ENCODE data around the gene SPTBN2. TPM values are rescaled to one million over a fixed set of nuclear protein-coding genes. Genes with fewer than 3 reads are reported as not detected.
A peak's percentile ranks its signal among the peaks of the same experiment; 100 is the strongest.

The SPTBN2 gene
- total and polyA plus RNA-seq, 2 of the 4 experiments (the other 2 are of a cell fraction): 0.18 to 0.41 TPM

GRCh38 chr11:66725647-66726046, 3.4 kb downstream of the SPTBN2 start:
- Histone ChIP-seq H3K9me3 (ENCODE audit: control insufficient read depth, insufficient read depth, low read length) (no peaks in the 10 kb centered on the region), H3K14ac (replicated peaks; ENCODE audit: low read depth, low read length) (no peak overlapping the region), H3K79me1 (ENCODE audit: low read depth in 1 of 2, low read length in 2 of 2) (no peaks in the 10 kb centered on the region), H3K23ac (ENCODE audit: low read depth, low read length) (0 out of 2 replicates have a peak overlapping the region, but pooled peaks have one; percentile 25), H3K4ac (ENCODE audit: low read depth, low read length) (no peak overlapping the region), H3K4me3 (ENCODE audit: insufficient read depth, low read depth, low read length) (no peak overlapping the region), H4K91ac (ENCODE audit: insufficient read depth, low read depth, low read length) (no peak overlapping the region), H4K20me1 (ENCODE audit: insufficient read depth, low read length) (0 out of 2 replicates have a peak, but pooled peaks cover 5% of the 10 kb centered on the region), H3K4me1 (ENCODE audit: control insufficient read depth, insufficient read depth, low read length) (0 out of 2 replicates have a peak, but pooled peaks cover 2% of the 10 kb centered on the region), H3K4me2 (ENCODE audit: low read depth, low read length) (no peak overlapping the region), H2AFZ (replicated peaks; ENCODE audit: low read length, poor library complexity) (no peak overlapping the region), H2BK120ac (ENCODE audit: low read depth, low read length) (no peak overlapping the region), H3K18ac (ENCODE audit: low read depth, low read length) (no peak overlapping the region), H3K9me1 (ENCODE audit: insufficient read depth, low read length) (no peaks in the 10 kb centered on the region; the same call in 1 of the 2 replicates), H3K27me3 (ENCODE audit: control insufficient read depth, insufficient read depth, low read length) (peaks cover 58% of the 10 kb centered on the region), H2BK15ac (ENCODE audit: low read depth, low read length) (no peak overlapping the region), H2BK5ac (ENCODE audit: low read depth, low read length, poor library complexity, severe bottlenecking) (no peak overlapping the region), H3K9ac (ENCODE audit: low read depth, low read length) (no peak overlapping the region), H3K27ac (ENCODE audit: insufficient read depth, low read length) (no peak overlapping the region), H2AK5ac (ENCODE audit: low read depth, low read length) (no peak overlapping the region), H4K5ac (ENCODE audit: low read depth, low read length) (no peak overlapping the region), H3K56ac (ENCODE audit: extremely low read depth, insufficient read depth, low read length) (no peak overlapping the region), H2BK20ac (ENCODE audit: low read depth, low read length) (no peak overlapping the region), H3K36me3 (ENCODE audit: control insufficient read depth, insufficient read depth, low read length) (no peaks in the 10 kb centered on the region), H4K8ac (ENCODE audit: low read depth in 2 of 2, low read length in 2 of 2) (no peak overlapping the region), H2AK9ac (replicated peaks; ENCODE audit: low read depth, low read length, poor library complexity) (no peak overlapping the region)
- DNase-seq: peak; percentile 9
- TF ChIP-seq, protein P1, sequence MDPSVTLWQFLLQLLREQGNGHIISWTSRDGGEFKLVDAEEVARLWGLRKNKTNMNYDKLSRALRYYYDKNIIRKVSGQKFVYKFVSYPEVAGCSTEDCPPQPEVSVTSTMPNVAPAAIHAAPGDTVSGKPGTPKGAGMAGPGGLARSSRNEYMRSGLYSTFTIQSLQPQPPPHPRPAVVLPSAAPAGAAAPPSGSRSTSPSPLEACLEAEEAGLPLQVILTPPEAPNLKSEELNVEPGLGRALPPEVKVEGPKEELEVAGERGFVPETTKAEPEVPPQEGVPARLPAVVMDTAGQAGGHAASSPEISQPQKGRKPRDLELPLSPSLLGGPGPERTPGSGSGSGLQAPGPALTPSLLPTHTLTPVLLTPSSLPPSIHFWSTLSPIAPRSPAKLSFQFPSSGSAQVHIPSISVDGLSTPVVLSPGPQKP (IDR thresholded peaks at IDR 0.05; ENCODE audit: borderline replicate concordance, low read depth, low read length): no peak
- TF ChIP-seq FOS (IDR thresholded peaks at IDR 0.05; ENCODE audit: low read depth, low read length) (no peak), RCOR1 (IDR thresholded peaks at IDR 0.05; ENCODE audit: insufficient replicate concordance, low read length) (no peak)
- ATAC-seq (ENCODE audit: low read depth): no peak
- ChIA-PET POLR2A (ENCODE audit: unreplicated experiment) (no interaction called here), CTCF (no interaction called here)
- WGBS, 2 experiments (ENCODE audit: extremely low coverage in 2 of 2, insufficient read length in 1 of 2): 25% methylated on average over 6 of the region's 10 CpGs; no CpG with 5 or more reads in 1 of the 2 experiments
- intact Hi-C loops (cut with micrococcal nuclease): loop anchor here (5.0 kb wide), 1 partner anchor 92 kb away; no protein-coding TSS in a partner anchor
- in situ Hi-C loops (cut with MboI; ENCODE audit: low sequenced_read_pairs): no loop called here
- dilution Hi-C loops (cut with HindIII; ENCODE audit: low sequenced_read_pairs, unreplicated experiment): no loop called here
- no TSS peak for BruUV-seq (replicated peaks)
